IPS-18a (cell line): ENCODE data around the gene CACNG8.
"Not testable (repeated sequence)": the region's sequence is repeated elsewhere in the genome, so short reads cannot be mapped to it uniquely, and the experiment has no call there.

Experiments
- H3K27ac ChIP-seq: one replicate; pipeline ENCODE4 v1.5.1; 2013; ENCODE audit warnings: low read length
- H3K27me3 ChIP-seq: one replicate; pipeline ENCODE4 v1.6.1; 2013; ENCODE audit warnings: mild to moderate bottlenecking, low read length; ENCODE audit not compliant: control insufficient read depth, insufficient read depth
- H3K36me3 ChIP-seq: one replicate; pipeline ENCODE4 v1.6.1; 2013; ENCODE audit warnings: low read depth, low read length; ENCODE audit not compliant: control insufficient read depth
- H3K4me1 ChIP-seq: one replicate; pipeline ENCODE4 v1.6.1; 2013; ENCODE audit warnings: low read depth, low read length; ENCODE audit not compliant: control insufficient read depth
- H3K4me3 ChIP-seq: one replicate; pipeline ENCODE4 v1.5.1; 2013; ENCODE audit warnings: low read length
- H3K9ac ChIP-seq: one replicate; pipeline ENCODE4 v1.6.1; 2013; ENCODE audit warnings: mild to moderate bottlenecking, low read length, moderate library complexity
- H3K9me3 ChIP-seq: one replicate; pipeline ENCODE4 v1.6.1; 2013; ENCODE audit warnings: low read depth, low read length; ENCODE audit not compliant: control insufficient read depth

The CACNG8 gene

DNA sequence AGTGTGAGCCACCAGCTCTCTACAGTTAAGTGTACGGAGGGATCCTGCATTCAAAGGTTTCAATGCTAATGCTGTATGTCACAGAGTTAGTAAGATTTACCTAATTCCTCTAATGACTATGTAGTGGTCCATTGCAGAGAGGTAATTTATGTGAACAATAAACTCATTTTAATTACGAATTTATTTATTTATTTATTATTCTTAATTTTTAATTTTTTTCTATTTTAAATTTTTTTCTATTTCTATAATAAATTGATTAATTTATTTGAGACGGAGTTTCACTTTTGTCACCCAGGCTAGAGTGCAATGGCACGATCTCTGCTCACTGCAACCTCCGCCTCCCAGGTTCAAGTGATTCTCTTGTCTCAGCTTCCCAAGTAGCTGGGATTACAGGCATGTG is 14.1 kb upstream of the CACNG8 start:
- H3K27me3 ChIP-seq, H3K9me3 ChIP-seq, H3K9ac ChIP-seq, H3K4me3 ChIP-seq, H3K36me3 ChIP-seq, H3K27ac ChIP-seq: not testable (repeated sequence)
- peaks cover 13% of the 10 kb centered on the region for H3K4me1 ChIP-seq

DNA sequence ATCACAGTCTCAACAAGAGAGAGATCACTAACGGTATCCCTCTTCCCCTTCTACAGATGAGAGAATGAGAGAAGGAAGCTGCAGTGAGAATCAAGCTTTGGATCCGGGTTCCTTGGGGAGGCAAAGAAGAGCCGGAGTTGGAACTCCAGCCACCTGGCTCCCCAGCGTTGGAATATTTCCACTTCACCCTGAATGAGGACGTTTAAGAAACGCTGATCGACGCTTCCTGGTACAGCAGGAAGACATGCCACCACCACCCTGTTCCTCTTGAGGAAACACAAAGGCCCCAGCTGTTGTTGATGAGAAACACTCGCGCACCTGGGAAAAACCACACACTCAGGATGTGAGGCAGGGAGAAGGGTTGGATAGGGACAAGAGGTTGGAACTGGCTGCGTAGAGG is 11.3 kb upstream of the CACNG8 start:
- H3K9ac ChIP-seq = no peak overlapping the region
- H3K27ac ChIP-seq = no peak overlapping the region
- H3K9me3 ChIP-seq = no peaks in the 10 kb centered on the region
- peaks cover 10% of the 10 kb centered on the region for H3K4me1 ChIP-seq
- no peak overlapping the region for H3K4me3 ChIP-seq
- H3K36me3 ChIP-seq = no peaks in the 10 kb centered on the region
- no peaks in the 10 kb centered on the region for H3K27me3 ChIP-seq

DNA sequence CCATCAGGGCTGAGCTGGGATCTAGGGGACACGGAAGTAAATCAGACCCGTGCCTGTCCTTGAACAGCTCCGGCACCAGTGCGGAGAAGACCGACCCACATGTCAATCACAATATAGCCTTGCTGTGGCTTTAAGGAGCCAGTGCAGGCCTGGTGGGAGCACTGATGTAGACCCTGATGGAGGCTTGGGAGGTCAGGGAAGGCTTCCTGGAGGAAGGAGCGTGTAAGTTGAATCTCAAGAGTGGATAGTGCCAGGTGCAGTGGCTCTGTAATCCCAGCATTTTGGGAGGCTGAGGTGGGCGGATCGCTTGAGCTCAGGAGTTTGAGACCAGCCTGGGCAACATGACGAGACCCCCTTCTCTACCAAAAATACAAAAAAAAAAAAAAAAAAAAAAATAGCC is 10.8 kb upstream of the CACNG8 start:
- no peaks in the 10 kb centered on the region for H3K9me3 ChIP-seq
- H3K9ac ChIP-seq = no peak overlapping the region
- H3K27ac ChIP-seq = no peak overlapping the region
- peaks cover 15% of the 10 kb centered on the region for H3K4me1 ChIP-seq
- H3K36me3 ChIP-seq = no peaks in the 10 kb centered on the region
- H3K27me3 ChIP-seq = no peaks in the 10 kb centered on the region
- H3K4me3 ChIP-seq = no peak overlapping the region

DNA sequence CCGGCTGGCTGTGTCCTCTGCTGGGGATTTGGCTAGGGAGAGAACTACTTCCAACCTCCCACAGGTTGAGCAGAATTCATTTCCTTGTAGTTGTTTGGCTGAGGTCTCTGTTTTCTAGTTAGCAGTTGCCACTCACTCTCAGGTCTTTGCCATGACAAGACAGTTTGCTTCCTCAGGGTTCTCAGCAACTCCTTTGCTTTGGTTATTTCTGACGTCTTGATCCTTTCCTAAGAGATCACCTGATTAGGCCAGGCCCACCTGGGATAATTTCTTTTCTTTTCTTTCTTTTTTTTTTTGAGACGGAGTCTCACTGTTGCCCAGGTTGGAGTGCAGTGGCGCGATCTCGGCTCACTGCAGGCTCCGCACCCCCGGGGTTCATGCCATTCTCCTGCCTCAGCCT is 9.4 kb upstream of the CACNG8 start:
- no peaks in the 10 kb centered on the region for H3K9me3 ChIP-seq
- H3K27me3 ChIP-seq = no peaks in the 10 kb centered on the region
- H3K4me1 ChIP-seq = peaks cover 21% of the 10 kb centered on the region
- no peaks in the 10 kb centered on the region for H3K36me3 ChIP-seq
- H3K9ac ChIP-seq = no peak overlapping the region
- H3K27ac ChIP-seq = no peak overlapping the region
- H3K4me3 ChIP-seq = no peak overlapping the region

DNA sequence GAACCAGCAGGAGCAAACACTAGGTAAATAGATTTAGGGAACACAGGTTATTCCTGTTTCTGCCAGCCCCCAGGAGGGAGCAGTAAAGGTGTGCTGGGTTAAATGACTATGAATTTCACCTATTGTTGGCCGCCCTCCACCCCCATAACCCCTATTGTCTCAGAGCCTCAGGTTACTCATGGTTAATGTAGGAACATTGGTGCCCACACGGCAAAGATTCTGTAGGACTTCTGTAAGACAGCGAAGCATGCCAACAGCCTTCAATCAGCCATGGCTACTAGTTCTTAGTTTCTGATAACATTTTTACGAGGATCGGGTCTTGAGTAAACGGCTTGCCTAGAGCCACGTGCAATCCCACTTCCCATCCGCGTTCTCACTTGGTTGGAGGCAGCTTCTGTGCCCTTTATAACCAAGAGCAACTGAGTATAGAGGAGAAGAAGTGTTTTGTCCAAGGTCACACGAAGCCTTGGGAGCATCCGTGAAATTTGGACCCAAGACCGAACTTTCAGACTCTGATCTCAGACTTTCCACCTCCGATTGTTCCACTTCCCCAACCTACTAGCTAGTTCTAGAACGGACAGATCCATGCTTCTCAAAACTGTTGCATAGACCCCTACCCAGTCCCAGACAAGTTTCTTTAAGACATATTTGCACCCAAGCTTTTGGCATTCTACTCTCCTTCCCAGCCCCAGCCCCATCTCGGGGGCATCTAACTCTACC is 5.1 kb upstream of the CACNG8 start:
- H3K27me3 ChIP-seq = peaks cover 4% of the 10 kb centered on the region
- H3K4me3 ChIP-seq = peak overlapping the region; percentile 58
- H3K9me3 ChIP-seq = no peaks in the 10 kb centered on the region
- H3K27ac ChIP-seq = peak overlapping the region; percentile 78
- H3K36me3 ChIP-seq = no peaks in the 10 kb centered on the region
- peaks cover 29% of the 10 kb centered on the region for H3K4me1 ChIP-seq
- peak overlapping the region; percentile 63 for H3K9ac ChIP-seq

DNA sequence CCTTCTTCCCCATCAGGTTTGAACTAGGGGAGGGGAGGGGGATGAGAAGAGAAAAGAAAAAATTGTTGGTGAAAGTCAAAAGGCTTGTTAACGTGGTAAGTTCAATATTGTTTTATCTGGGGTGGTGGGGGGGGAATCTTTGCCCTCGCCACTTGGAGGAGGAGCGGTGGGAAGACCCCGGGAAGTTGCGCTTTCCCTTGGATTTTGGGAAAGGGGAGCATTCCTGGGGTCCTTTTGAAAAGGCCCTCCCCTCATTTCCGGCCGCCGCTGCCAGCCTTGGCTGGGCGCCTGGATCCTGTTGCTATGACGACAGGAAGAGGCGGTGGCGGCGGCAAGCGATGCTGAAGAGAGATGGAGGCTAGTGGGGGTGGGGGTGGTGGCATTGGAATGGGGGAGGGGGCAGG is 4.6 kb upstream of the CACNG8 start:
- H3K36me3 ChIP-seq = no peaks in the 10 kb centered on the region
- peaks cover 4% of the 10 kb centered on the region for H3K27me3 ChIP-seq
- H3K4me3 ChIP-seq = peak overlapping the region; percentile 58
- H3K9me3 ChIP-seq = no peaks in the 10 kb centered on the region
- H3K27ac ChIP-seq = peak overlapping the region; percentile 78
- peaks cover 29% of the 10 kb centered on the region for H3K4me1 ChIP-seq
- peak overlapping the region; percentile 63 for H3K9ac ChIP-seq

DNA sequence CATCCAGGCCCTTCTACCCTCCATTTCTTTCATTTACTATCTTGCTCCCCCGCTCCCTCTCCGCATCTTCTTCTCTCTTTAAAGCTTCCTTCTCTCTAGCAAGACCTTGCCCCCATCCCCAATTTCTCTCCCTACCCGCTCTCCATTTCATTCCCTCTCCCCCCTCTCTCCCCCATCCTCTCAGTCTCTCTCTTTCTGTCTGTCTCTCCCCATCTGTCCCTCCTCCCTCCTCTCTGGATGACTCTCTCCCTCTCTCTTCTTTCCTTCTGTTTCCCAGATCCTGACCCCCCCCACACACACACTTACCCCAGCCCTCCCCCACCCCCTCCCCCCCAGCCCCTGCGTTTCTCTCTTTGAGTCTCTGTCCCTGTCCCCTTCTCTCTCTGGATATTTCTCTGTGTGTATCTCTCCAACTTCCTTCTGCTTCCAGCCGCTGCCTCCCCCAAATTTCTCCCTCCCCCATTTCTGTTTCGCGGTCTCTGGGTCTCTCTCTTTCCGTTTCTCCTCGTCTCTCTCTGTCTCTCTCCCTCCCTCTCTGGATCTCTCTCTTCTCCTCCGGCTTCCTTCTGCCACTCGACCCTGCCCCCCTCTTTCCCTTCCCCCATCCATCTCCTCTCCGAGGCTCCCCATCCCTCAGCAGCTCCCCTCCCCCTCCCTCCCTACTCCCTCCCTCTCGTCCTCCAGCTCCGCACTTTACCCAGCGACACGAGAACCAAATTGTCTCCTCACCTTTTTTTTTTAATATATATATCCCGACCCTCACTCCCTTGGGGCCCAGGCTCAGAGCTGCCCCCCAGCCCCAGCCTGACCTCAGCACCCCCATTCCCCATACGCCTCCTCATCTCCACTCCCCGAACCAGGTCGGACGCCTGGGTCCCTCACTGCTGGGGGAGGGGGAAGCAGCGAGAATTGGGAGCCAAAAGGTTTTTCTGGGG is 3.6 kb upstream of the CACNG8 start:
- Histone ChIP-seq H3K27me3 (peaks cover 4% of the 10 kb centered on the region), H3K9me3 (no peaks in the 10 kb centered on the region), H3K4me3 (peak overlapping the region; percentile 84), H3K27ac (peak overlapping the region; percentile 81), H3K9ac (peak overlapping the region; percentile 75), H3K4me1 (peaks cover 29% of the 10 kb centered on the region), H3K36me3 (no peaks in the 10 kb centered on the region)

DNA sequence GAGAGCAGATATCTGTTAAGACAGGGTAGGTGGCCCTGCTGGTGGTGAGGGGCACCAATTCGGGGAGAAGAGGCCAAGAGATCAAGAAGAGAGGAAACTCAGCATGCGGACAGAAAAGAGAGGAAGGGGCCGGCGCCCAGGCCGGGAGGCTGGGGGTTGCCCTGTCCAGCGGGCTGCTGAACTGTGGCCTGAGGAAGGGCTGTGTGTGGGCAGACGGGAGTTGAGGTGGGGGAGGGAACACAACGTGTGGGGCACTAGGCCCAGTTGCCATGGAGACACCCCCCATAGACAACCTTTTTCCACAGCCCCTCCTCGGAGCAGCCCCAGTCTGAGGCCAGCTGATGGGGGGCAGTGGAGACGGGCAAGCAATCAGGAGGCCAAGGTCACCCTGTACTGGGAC is 2.5 kb upstream of the CACNG8 start:
- peaks cover 29% of the 10 kb centered on the region for H3K4me1 ChIP-seq
- H3K9me3 ChIP-seq = no peaks in the 10 kb centered on the region
- peaks cover 4% of the 10 kb centered on the region for H3K27me3 ChIP-seq
- H3K27ac ChIP-seq = peak overlapping the region; percentile 81
- H3K9ac ChIP-seq = peak overlapping the region; percentile 75
- peaks cover 11% of the 10 kb centered on the region for H3K36me3 ChIP-seq
- H3K4me3 ChIP-seq = peak overlapping the region; percentile 84

DNA sequence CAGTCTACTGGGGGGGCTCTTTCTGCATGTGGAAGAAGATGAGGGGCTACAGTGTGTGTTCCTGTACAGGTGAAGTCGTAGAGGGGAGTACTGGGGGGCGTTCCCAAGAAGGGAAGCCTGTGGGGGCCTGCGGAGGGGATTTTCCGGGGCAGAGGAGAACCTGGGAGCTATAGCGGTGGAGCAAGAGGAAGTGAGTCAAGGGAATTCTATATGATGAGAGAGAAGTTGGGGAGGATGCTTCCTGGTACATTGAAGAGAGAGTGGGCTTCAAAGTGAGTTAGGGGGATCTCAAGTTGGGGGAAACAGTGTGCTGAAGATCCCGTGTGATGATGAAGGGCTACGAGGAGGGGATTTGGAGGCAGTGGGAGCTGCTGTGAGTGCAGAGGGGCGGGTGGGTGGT is 1.9 kb upstream of the CACNG8 start:
- H3K4me3 ChIP-seq = peak overlapping the region; percentile 84
- peak overlapping the region; percentile 75 for H3K9ac ChIP-seq
- H3K27ac ChIP-seq = no peak overlapping the region
- H3K9me3 ChIP-seq = no peaks in the 10 kb centered on the region
- peaks cover 4% of the 10 kb centered on the region for H3K27me3 ChIP-seq
- H3K36me3 ChIP-seq = peaks cover 16% of the 10 kb centered on the region
- H3K4me1 ChIP-seq = peaks cover 29% of the 10 kb centered on the region

DNA sequence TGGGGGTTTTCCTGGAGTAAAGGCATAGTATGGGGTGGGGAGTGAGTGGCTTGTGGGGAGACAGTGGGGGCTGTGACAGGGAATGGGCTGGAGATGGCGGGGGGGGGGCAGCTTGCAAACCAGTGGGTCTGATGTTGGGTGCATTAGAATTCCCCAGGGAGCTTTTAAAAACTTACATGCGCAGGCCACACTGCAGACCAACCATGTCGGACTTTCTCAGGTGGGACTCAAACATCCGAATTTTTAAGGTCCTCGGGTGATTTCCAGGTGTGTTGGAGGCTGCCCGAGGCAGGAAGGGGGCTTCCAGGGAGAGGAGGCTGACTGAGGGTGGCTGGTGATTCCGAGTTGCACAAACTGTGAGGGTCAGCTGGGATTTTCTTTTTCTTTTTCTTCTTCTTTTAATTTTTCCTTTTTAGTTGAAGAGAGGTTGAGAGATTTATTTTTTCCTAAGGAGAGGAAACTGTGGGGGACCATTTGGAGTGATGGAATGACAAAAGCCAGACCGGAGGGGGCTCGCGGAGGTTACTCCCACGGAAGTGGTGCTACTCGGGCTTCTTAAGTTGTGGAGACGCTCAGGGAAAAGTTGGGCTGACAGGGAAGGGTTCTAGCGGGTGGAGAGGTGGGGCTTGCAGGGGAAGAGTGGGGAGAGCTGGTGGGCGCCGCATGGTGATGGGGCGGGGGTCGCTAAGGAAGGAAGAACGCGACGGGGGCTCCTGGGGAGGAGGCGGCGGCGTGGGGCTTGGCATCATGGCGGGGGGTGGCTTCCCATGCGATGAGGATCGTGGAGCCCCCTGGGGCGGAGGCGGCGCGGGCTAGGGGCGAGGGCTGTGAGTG is 997 bp upstream of the CACNG8 start:
- peak overlapping the region; percentile 84 for H3K4me3 ChIP-seq
- peaks cover 19% of the 10 kb centered on the region for H3K36me3 ChIP-seq
- peak overlapping the region; percentile 48 for H3K9ac ChIP-seq
- H3K9me3 ChIP-seq = no peaks in the 10 kb centered on the region
- H3K4me1 ChIP-seq = peaks cover 20% of the 10 kb centered on the region
- peaks cover 4% of the 10 kb centered on the region for H3K27me3 ChIP-seq
- H3K27ac ChIP-seq = no peak overlapping the region

DNA sequence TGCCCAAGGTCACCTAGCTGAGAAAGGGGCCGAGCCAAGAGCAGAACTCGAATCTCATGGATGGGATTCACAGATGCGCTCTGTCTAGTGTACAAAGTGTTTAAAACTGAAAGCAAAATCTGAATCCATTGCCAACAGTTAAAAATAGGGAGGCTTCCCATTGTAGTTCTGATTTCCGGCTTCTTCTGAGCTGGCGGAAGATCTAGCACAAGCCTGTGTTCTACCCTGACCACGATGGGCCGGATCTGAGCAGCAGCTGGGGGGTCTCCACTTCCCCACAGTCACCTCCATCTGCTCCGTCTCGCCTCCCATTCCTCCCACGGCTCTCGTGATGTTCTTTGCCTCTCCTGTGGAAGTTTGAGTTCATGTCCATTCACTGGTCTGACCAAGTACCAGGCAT is 2.4 kb downstream of the CACNG8 start:
- peaks cover 34% of the 10 kb centered on the region for H3K36me3 ChIP-seq
- H3K9ac ChIP-seq = no peak overlapping the region
- no peak overlapping the region for H3K4me3 ChIP-seq
- H3K27ac ChIP-seq = no peak overlapping the region
- no peaks in the 10 kb centered on the region for H3K9me3 ChIP-seq
- H3K27me3 ChIP-seq = peaks cover 4% of the 10 kb centered on the region
- peaks cover 4% of the 10 kb centered on the region for H3K4me1 ChIP-seq
